ENCODE data around the gene MARK1. TPM values are rescaled to one million over a fixed set of nuclear protein-coding genes. Genes with fewer than 3 reads are reported as not detected.

Gene MARK1
- 0.07 to 0.12 TPM (median 0.11 TPM) in 5 replicates for total RNA-seq (2022; extraction: Qiagen RNA extraction)

GRCh38 chr1:220527908-220528678 lies at the start of gene MARK1:
MARK1 (plus strand) TSS chr1:220528136; CDS start chr1:220528823, 687 bp downstream.

GRCh38 chr1:220690140-220691052 lies 162.5 kb downstream of the MARK1 start, which contains the start of gene C1orf115:
C1orf115 (plus strand) TSS chr1:220690363; CDS start chr1:220690403, 40 bp downstream.

Other genes starting within 250 kb of the MARK1 start
- 4.4 to 6.3 TPM (median 5.9 TPM) in 5 replicates for gene C1orf115, start 162.2 kb downstream of the MARK1 start, total RNA-seq (2022; extraction: Qiagen RNA extraction)
- gene MTARC2, start 220.2 kb downstream of the MARK1 start, total RNA-seq (2022; extraction: Qiagen RNA extraction): 10.5 to 13.3 TPM (median 10.8 TPM) in 5 replicates

Data from A549 treated with AZD2906 at 1 μM for 4 hours (cell line).